H1 (cell line): ENCODE data around the gene RARRES2. TPM values are rescaled to one million over a fixed set of nuclear protein-coding genes. Genes with fewer than 3 reads are reported as not detected.

Experiments used
- CTCF ChIA-PET: fragments of 300-600 bp; sonication (Branson Sonifier 250); formaldehyde crosslinking; loops from one replicate; lab custom pipeline; 2021; ENCODE audit not compliant: partially characterized antibody; lab: Charles Lee
- POLR2A ChIA-PET: fragments of 300-600 bp; sonication (Branson Sonifier 250); formaldehyde crosslinking; loops from one replicate; lab custom pipeline; 2021; ENCODE audit warnings: inconsistent platforms; ENCODE audit not compliant: partially characterized antibody; lab: Charles Lee
- DNase-seq, 2 experiments: peaks; one replicate each; pipeline versions ENCODE4 v3.0.0 to v3.0.0-alpha.2; 2010 to 2022; ENCODE audit warnings: low spot score in 2 of 2, low read depth in 1 of 2, mixed read lengths in 1 of 2
- FAIRE-seq: peaks from 2 replicates; lab custom pipeline; 2011; peaks lifted over from hg19 to GRCh38; lab: Jason Lieb, UNC
- H2AFZ ChIP-seq: 2 replicates; pipeline ENCODE4 v1.8.1; 2012; ENCODE audit warnings: low read length, inconsistent platforms
- H2AK5ac ChIP-seq: 2 replicates; pipeline ENCODE4 v1.6.1; 2013; ENCODE audit warnings: low read depth, low read length
- H2BK120ac ChIP-seq: replicated peaks from 2 replicates; pipeline ENCODE3; 2013; ENCODE audit warnings: low read depth, low read length, inconsistent platforms
- H2BK12ac ChIP-seq: 2 replicates; pipeline ENCODE4 v1.6.1; 2013; ENCODE audit warnings: low read depth, low read length
- H2BK15ac ChIP-seq: 2 replicates; pipeline ENCODE4 v1.6.1; 2013; ENCODE audit warnings: low read length
- H2BK20ac ChIP-seq: 2 replicates; pipeline ENCODE4 v1.6.1; 2013; ENCODE audit warnings: low read length
- H2BK5ac ChIP-seq: 2 replicates; pipeline ENCODE4 v1.6.1; 2013; ENCODE audit warnings: low read depth, low read length
- H3K14ac ChIP-seq: 2 replicates; pipeline ENCODE4 v1.6.1; 2013; ENCODE audit warnings: inconsistent platforms; ENCODE audit not compliant: insufficient read length
- H3K18ac ChIP-seq: 2 replicates; pipeline ENCODE4 v1.6.1; 2013; ENCODE audit warnings: low read length; ENCODE audit errors: extremely low read depth
- H3K23ac ChIP-seq: 2 replicates; pipeline ENCODE4 v1.6.1; 2013; ENCODE audit warnings: inconsistent platforms; ENCODE audit not compliant: insufficient read length
- H3K23me2 ChIP-seq: 2 replicates; pipeline ENCODE4 v1.6.1; 2013; ENCODE audit warnings: low read depth, low read length
- H3K27ac ChIP-seq: 2 replicates; pipeline ENCODE4 v1.6.1; 2011; ENCODE audit warnings: low read depth, low read length, inconsistent platforms
- H3K27me3 ChIP-seq, 4 experiments: replicated peaks in 1 of 4; 1 replicate in 1 of 4; 2 replicates in 3 of 4; pipeline versions ENCODE4 v1.6.1 to v1.8.1; 2011 to 2013; ENCODE audit warnings: low read length in 3 of 4, mild to moderate bottlenecking in 3 of 4, inconsistent platforms in 2 of 4, mixed read lengths in 2 of 4, moderate library complexity in 1 of 4; ENCODE audit not compliant: control insufficient read depth in 3 of 4, insufficient read depth in 3 of 4; ENCODE audit errors: extremely low read depth in 1 of 4
- H3K36me3 ChIP-seq, 4 experiments: 2 replicates each; pipeline versions ENCODE4 v1.6.1 to v1.8.1; 2011 to 2013; ENCODE audit warnings: mild to moderate bottlenecking in 4 of 4, low read length in 3 of 4, moderate library complexity in 2 of 4, control low read depth in 1 of 4, inconsistent platforms in 1 of 4; ENCODE audit not compliant: insufficient read depth in 4 of 4, control insufficient read depth in 2 of 4
- H3K4ac ChIP-seq: replicated peaks from 2 replicates; pipeline ENCODE3; 2013; ENCODE audit warnings: low read length, low read depth, mixed read lengths, inconsistent platforms; ENCODE audit not compliant: insufficient read length
- H3K4me1 ChIP-seq, 4 experiments: replicated peaks in 1 of 4; 1 replicate in 1 of 4; 2 replicates in 3 of 4; pipeline versions ENCODE4 v1.6.1 to v1.8.1; 2011 to 2013; ENCODE audit warnings: low read length in 3 of 4, inconsistent platforms in 2 of 4, mixed read lengths in 1 of 4; ENCODE audit not compliant: insufficient read depth in 4 of 4, control insufficient read depth in 3 of 4
- H3K4me2 ChIP-seq, 2 experiments: 2 replicates each; pipeline versions ENCODE4 v1.6.1 to v1.8.1; 2011 to 2013; ENCODE audit warnings: low read depth in 2 of 2, low read length in 2 of 2, control low read depth in 1 of 2, inconsistent platforms in 1 of 2, mild to moderate bottlenecking in 1 of 2; ENCODE audit not compliant: insufficient read depth in 1 of 2
- H3K4me3 ChIP-seq, 4 experiments: fragments of 200-600, 300-600 bp in 1 of 4; sonication (generic), shearing (Covaris generic), sonication (Bioruptor Twin) in 1 of 4; 2 replicates each; pipeline versions ENCODE4 v1.5.1 to v1.8.1; 2011 to 2016; ENCODE audit warnings: low read length in 4 of 4, low read depth in 3 of 4, control low read depth in 2 of 4, inconsistent platforms in 2 of 4, mild to moderate bottlenecking in 2 of 4, mixed read lengths in 1 of 4, moderate library complexity in 1 of 4; ENCODE audit not compliant: insufficient read depth in 2 of 4; ENCODE audit errors: extremely low read depth in 1 of 4
- H3K56ac ChIP-seq: replicated peaks from 2 replicates; pipeline ENCODE3; 2013; ENCODE audit warnings: low read depth, mild to moderate bottlenecking, mixed read lengths, low read length, inconsistent platforms; ENCODE audit not compliant: insufficient read length
- H3K79me1 ChIP-seq: 2 replicates; pipeline ENCODE4 v1.6.1; 2013; ENCODE audit warnings: low read depth, low read length, control low read depth
- H3K79me2 ChIP-seq, 2 experiments: 2 replicates each; pipeline versions ENCODE4 v1.6.1 to v1.8.1; 2012 to 2013; ENCODE audit warnings: low read length in 2 of 2, mild to moderate bottlenecking in 2 of 2, inconsistent platforms in 1 of 2; ENCODE audit not compliant: insufficient read depth in 2 of 2, control insufficient read depth in 1 of 2
- H3K9ac ChIP-seq, 4 experiments: replicated peaks in 1 of 4; 1 replicate in 1 of 4; 2 replicates in 3 of 4; pipeline versions ENCODE4 v1.6.1 to v1.8.1; 2011 to 2013; ENCODE audit warnings: low read depth in 3 of 4, low read length in 3 of 4, control low read depth in 2 of 4, mild to moderate bottlenecking in 2 of 4, moderate library complexity in 2 of 4, inconsistent platforms in 1 of 4; ENCODE audit errors: extremely low read depth in 1 of 4
- H3K9me3 ChIP-seq, 2 experiments: 2 replicates each; pipeline versions ENCODE4 v1.6.1 to v1.8.1; 2012 to 2013; ENCODE audit warnings: mild to moderate bottlenecking in 2 of 2, moderate library complexity in 2 of 2, control low read depth in 1 of 2, inconsistent platforms in 1 of 2, low read depth in 1 of 2, low read length in 1 of 2, mixed read lengths in 1 of 2; ENCODE audit not compliant: insufficient read depth in 2 of 2
- H4K20me1 ChIP-seq, 2 experiments: replicated peaks in 1 of 2; 2 replicates each; pipeline versions ENCODE3 to v1.8.1; 2011 to 2013; ENCODE audit warnings: inconsistent platforms in 2 of 2, low read length in 2 of 2, mild to moderate bottlenecking in 1 of 2; ENCODE audit not compliant: insufficient read depth in 2 of 2, control insufficient read depth in 1 of 2
- H4K5ac ChIP-seq: 2 replicates; pipeline ENCODE4 v1.6.1; 2013; ENCODE audit warnings: low read length, low read depth, mixed read lengths, inconsistent platforms; ENCODE audit not compliant: insufficient read length
- H4K8ac ChIP-seq: 2 replicates; pipeline ENCODE4 v1.8.0; 2013; ENCODE audit warnings: mild to moderate bottlenecking, moderate library complexity, low read length, inconsistent platforms; ENCODE audit not compliant: insufficient read depth; ENCODE audit errors: extremely low read depth
- H4K91ac ChIP-seq: replicated peaks from 2 replicates; pipeline ENCODE3; 2013; ENCODE audit warnings: low read length, mixed read lengths, inconsistent platforms; ENCODE audit not compliant: insufficient read length
- CTBP2 ChIP-seq: IDR thresholded peaks from 2 replicates; pipeline ENCODE4 v1.7.0; 2011; ENCODE audit warnings: borderline replicate concordance, mild to moderate bottlenecking, moderate library complexity, mixed read lengths, low read length; ENCODE audit not compliant: insufficient read depth, insufficient read length
- HDAC6 ChIP-seq: IDR thresholded peaks from one replicate; pipeline ENCODE4 v1.7.1; 2012; ENCODE audit warnings: low read depth, mild to moderate bottlenecking, inconsistent platforms, low read length, moderate library complexity
- MAFK ChIP-seq: IDR thresholded peaks from 2 replicates; pipeline ENCODE4 v1.6.1; 2012; ENCODE audit warnings: low read depth, mild to moderate bottlenecking, improper control_type of control experiment, low read length
- NANOG ChIP-seq: IDR thresholded peaks from 2 replicates; pipeline ENCODE4 v1.6.1; 2011; ENCODE audit warnings: low read length, low read depth, mild to moderate bottlenecking, inconsistent platforms; ENCODE audit not compliant: insufficient read depth, poor library complexity, severe bottlenecking
- RFX5 ChIP-seq: IDR thresholded peaks from 2 replicates; pipeline ENCODE4 v1.6.1; 2011; ENCODE audit warnings: low read depth, low read length, improper control_type of control experiment, borderline replicate concordance
- RXRA ChIP-seq: IDR thresholded peaks from 2 replicates; pipeline ENCODE4 v1.6.1; 2011; ENCODE audit warnings: low read depth, mild to moderate bottlenecking, low read length, moderate library complexity; ENCODE audit not compliant: insufficient read depth
- WGBS, 2 experiments: shearing (Covaris generic) in 1 of 2; methylation state at CpG; one replicate each; pipeline versions ENCODE4 v1.1.6 to v1.1.7; 2013 to 2015; ENCODE audit warnings: low lambda C conversion rate in 2 of 2, mixed read lengths in 2 of 2, inconsistent platforms in 1 of 2, low coverage in 1 of 2, missing lambda C conversion rate in 1 of 2; ENCODE audit not compliant: insufficient replicate concordance in 2 of 2, insufficient coverage in 1 of 2, insufficient read length in 1 of 2; ENCODE audit errors: extremely low coverage in 1 of 2, missing lambda C conversion rate in 1 of 2; 5-methylcytosine and 5-hydroxymethylcytosine counted together
- polyA plus RNA-seq, 7 experiments: library from polyadenylated mRNA; depleted of rRNA in 3 of 7; stranded (reverse) in 5 of 7; unstranded in 2 of 7; fragments of >200 nt in 5 of 7; fragments of 200-250 nt in 2 of 7; gene quantifications; 1 replicate in 5 of 7; 2 replicates in 1 of 7; 4 replicates in 1 of 7; pipeline versions ENCODE4 v1.2.1 to v1.2.3, GENCODE V29; 2011 to 2013; ENCODE audit warnings: missing spikeins in 2 of 7, mixed read lengths in 2 of 7
- total RNA-seq: library from RNA; stranded (reverse); fragmentation: NEBNext Ultra II Directional; extraction: Animal tissue kit (Norgen Biotek cat#: 25700); gene quantifications from 2 replicates; pipeline ENCODE4 v1.2.1, GENCODE V29; 2021
- TF ChIP-seq, protein P1 (sequence below): IDR thresholded peaks from 2 replicates; pipeline ENCODE4 v1.6.1; 2011; ENCODE audit warnings: low read depth, mild to moderate bottlenecking, low read length; ENCODE audit not compliant: insufficient read depth
- TF ChIP-seq, protein P2 (sequence below), 3 experiments: IDR thresholded peaks; 1 replicate in 2 of 3; 2 replicates in 1 of 3; pipeline versions ENCODE4 v1.5.1 to v1.6.1; 2011; ENCODE audit warnings: low read length in 3 of 3, mild to moderate bottlenecking in 3 of 3, inconsistent platforms in 2 of 3, low read depth in 1 of 3, moderate library complexity in 1 of 3; ENCODE audit not compliant: insufficient read depth in 1 of 3; ENCODE audit errors: control extremely low read depth in 1 of 3

RARRES2 gene
- total and polyA plus RNA-seq, 2 of the 8 experiments (the other 6 are each of a cell fraction or from before 2014, with no cell fraction given) = 254 to 441 TPM

DNA sequence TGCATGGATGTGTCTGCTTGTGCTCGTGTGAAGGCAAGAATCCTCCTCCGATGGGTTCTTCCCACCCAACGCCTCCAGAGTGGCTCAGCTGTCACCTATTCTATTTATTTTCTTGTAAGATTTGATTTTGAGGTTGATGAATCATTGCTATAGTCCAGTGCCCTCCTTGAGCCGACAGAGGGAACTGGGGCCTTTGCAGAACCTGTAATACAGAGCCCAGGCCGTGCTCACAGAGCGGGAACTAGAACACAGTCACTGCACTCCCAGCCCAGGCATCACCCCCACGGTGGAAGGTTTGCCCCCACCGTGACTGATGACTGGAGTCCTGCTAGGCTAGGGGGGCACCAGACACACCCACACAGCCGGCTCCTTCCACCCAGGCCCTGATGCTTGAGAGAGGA is 2.0 kb downstream of the RARRES2 start:
- FAIRE-seq = no peak
- no peak overlapping the region for H2BK120ac ChIP-seq
- 79% methylated on average over 9 of the region's 9 CpGs; no CpG with 5 or more reads in 1 of the 2 experiments for WGBS, 2 experiments
- peak overlapping the region in 1 of 4 experiments; percentile 94; a peak in 2 of 8 replicates for H3K4me3 ChIP-seq
- no peak overlapping the region for H3K4ac ChIP-seq
- ChIA-PET POLR2A (interaction anchor here (0.7 to 7.6 kb wide), 10 partner anchors 10 to 79 kb away, joined by 3 to 76 read pairs (median 4); partner anchors contain the start of gene REPIN1), CTCF (interaction anchor here (0.9 to 1.7 kb wide), 5 partner anchors 18 to 559 kb away, joined by 3 to 5 read pairs (median 3); a partner anchor contains a TSS)
- H3K14ac ChIP-seq = no peak overlapping the region
- H3K23me2 ChIP-seq = peaks cover 17% of the 10 kb centered on the region
- H3K4me1 ChIP-seq = peaks cover 15 to 66% (median 39%) of the 10 kb centered on the region in 4 experiments
- peaks cover 0 to 25% (median 6%) of the 10 kb centered on the region in 4 experiments; a peak in 4 of 8 replicates for H3K36me3 ChIP-seq
- no peak overlapping the region for H2BK5ac ChIP-seq
- no peak overlapping the region for H4K91ac ChIP-seq
- DNase-seq = no peak
- no peak overlapping the region for H3K56ac ChIP-seq
- peaks cover 6% of the 10 kb centered on the region for H3K79me1 ChIP-seq
- TF ChIP-seq, protein P1, sequence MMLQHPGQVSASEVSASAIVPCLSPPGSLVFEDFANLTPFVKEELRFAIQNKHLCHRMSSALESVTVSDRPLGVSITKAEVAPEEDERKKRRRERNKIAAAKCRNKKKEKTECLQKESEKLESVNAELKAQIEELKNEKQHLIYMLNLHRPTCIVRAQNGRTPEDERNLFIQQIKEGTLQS = no peak
- no peak for TF ChIP-seq NANOG
- TF ChIP-seq CTBP2 = no peak
- TF ChIP-seq, protein P2, sequence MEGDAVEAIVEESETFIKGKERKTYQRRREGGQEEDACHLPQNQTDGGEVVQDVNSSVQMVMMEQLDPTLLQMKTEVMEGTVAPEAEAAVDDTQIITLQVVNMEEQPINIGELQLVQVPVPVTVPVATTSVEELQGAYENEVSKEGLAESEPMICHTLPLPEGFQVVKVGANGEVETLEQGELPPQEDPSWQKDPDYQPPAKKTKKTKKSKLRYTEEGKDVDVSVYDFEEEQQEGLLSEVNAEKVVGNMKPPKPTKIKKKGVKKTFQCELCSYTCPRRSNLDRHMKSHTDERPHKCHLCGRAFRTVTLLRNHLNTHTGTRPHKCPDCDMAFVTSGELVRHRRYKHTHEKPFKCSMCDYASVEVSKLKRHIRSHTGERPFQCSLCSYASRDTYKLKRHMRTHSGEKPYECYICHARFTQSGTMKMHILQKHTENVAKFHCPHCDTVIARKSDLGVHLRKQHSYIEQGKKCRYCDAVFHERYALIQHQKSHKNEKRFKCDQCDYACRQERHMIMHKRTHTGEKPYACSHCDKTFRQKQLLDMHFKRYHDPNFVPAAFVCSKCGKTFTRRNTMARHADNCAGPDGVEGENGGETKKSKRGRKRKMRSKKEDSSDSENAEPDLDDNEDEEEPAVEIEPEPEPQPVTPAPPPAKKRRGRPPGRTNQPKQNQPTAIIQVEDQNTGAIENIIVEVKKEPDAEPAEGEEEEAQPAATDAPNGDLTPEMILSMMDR (IDR thresholded peaks at IDR 0.05; ENCODE audit: control extremely low read depth in 1 of 3, insufficient read depth in 1 of 3, low read depth in 1 of 3, low read length in 3 of 3) = no peak
- TF ChIP-seq HDAC6 = no peak
- TF ChIP-seq MAFK = no peak
- no peak for TF ChIP-seq RFX5
- no peak for TF ChIP-seq RXRA
- H2AFZ ChIP-seq = no peak overlapping the region
- 0 out of 2 replicates have a peak overlapping the region, but pooled peaks have one; percentile 40 for H2BK15ac ChIP-seq
- H3K23ac ChIP-seq = no peak overlapping the region
- no peak overlapping the region; the same call in 1 of the 2 replicates for H4K8ac ChIP-seq
- peak overlapping the region; percentile 95 to 98 for H3K4me2 ChIP-seq
- H4K20me1 ChIP-seq = peaks cover 9 to 18% of the 10 kb centered on the region in 2 experiments
- peaks cover 0 to 24% (median 20%) of the 10 kb centered on the region in 4 experiments; a peak in 6 of 7 replicates for H3K27me3 ChIP-seq
- H3K9me3 ChIP-seq = peaks cover 0 to 7% of the 10 kb centered on the region in 2 experiments; a peak in 2 of 4 replicates
- no peak overlapping the region for H4K5ac ChIP-seq
- 0 out of 2 replicates have a peak overlapping the region, but pooled peaks have one; percentile 21 for H2BK20ac ChIP-seq
- peak overlapping the region; percentile 80; the same call in 1 of the 2 replicates for H2BK12ac ChIP-seq
- H3K18ac ChIP-seq = no peak overlapping the region
- 0 out of 7 replicates have a peak overlapping the region, but pooled peaks of 1 of the 4 experiments have one; percentile 2 for H3K9ac ChIP-seq
- H2AK5ac ChIP-seq = peak overlapping the region; percentile 60; the same call in 1 of the 2 replicates
- peaks cover 0 to 22% of the 10 kb centered on the region in 2 experiments; a peak in 2 of 4 replicates for H3K79me2 ChIP-seq
- H3K27ac ChIP-seq = no peak overlapping the region
